Stomach (tissue), 9 donors: ENCODE data around the gene UBAC1. TPM values are rescaled to one million over a fixed set of nuclear protein-coding genes. Genes with fewer than 3 reads are reported as not detected.
A peak's percentile ranks its signal among the peaks of the same experiment; 100 is the strongest.
"Not testable (repeated sequence)": the region's sequence is repeated elsewhere in the genome, so short reads cannot be mapped to it uniquely, and the experiment has no call there.

ENCODE experiments used
- DNase-seq, 2 donors: peaks; one replicate each; pipeline versions ENCODE4 v3.0.0 to v3.0.0-alpha.2; 2013 to 2019
- H3K27ac ChIP-seq, 5 donors: fragments of 200-600 bp in 4 of 5; sonication (generic) in 4 of 5; one replicate each; pipeline ENCODE4 v1.5.1; 2013 to 2019; ENCODE audit warnings: mild to moderate bottlenecking in 1 of 5, moderate library complexity in 1 of 5
- H3K27me3 ChIP-seq, 3 donors: fragments of 200-600 bp; sonication (generic); one replicate each; pipeline ENCODE4 v1.5.1; 2017 to 2019; ENCODE audit warnings: mixed run types in 1 of 3
- H3K36me3 ChIP-seq, 4 donors: fragments of 200-600 bp; sonication (generic); 1 replicate in 3 of 4; 2 replicates in 1 of 4; pipeline ENCODE4 v1.5.1; 2016 to 2019
- H3K4me1 ChIP-seq, 4 donors: fragments of 200-600 bp; sonication (generic); one replicate each; pipeline ENCODE4 v1.5.1; 2016 to 2019
- H3K4me3 ChIP-seq, 4 donors: fragments of 200-600 bp; sonication (generic) in 3 of 4; one replicate each; pipeline ENCODE4 v1.5.1; 2016 to 2019; ENCODE audit warnings: mild to moderate bottlenecking in 1 of 4
- H3K9me3 ChIP-seq, 4 donors: fragments of 200-600 bp; sonication (generic); one replicate each; pipeline ENCODE4 v1.5.1; 2016 to 2019
- CTCF ChIP-seq, 7 experiments: fragments of 450-650 bp in 4 of 7; fragments of 200-600 bp in 3 of 7; sonication (generic) in 3 of 7; IDR thresholded peaks; one replicate each; pipeline ENCODE4 v1.5.1; 2016 to 2019; ENCODE audit warnings: antibody characterized with exemption in 7 of 7, control low read depth in 2 of 7, mild to moderate bottlenecking in 1 of 7
- EP300 ChIP-seq: sonication (generic); formaldehyde crosslinking; IDR thresholded peaks from one replicate; pipeline ENCODE4 v1.6.1; 2017; ENCODE audit warnings: antibody characterized with exemption
- POLR2A ChIP-seq, 4 donors: fragments of 450-650 bp; IDR thresholded peaks; one replicate each; pipeline ENCODE4 v1.6.1; 2016; ENCODE audit warnings: antibody characterized with exemption in 4 of 4, control low read depth in 2 of 4, mild to moderate bottlenecking in 1 of 4, moderate library complexity in 1 of 4
- POLR2AphosphoS5 ChIP-seq, 3 donors: sonication (generic); formaldehyde crosslinking; IDR thresholded peaks; one replicate each; pipeline ENCODE4 v1.6.1; 2016; ENCODE audit warnings: antibody characterized with exemption in 3 of 3
- WGBS, 5 donors: extraction: QIAGEN DNeasy Blood & Tissue Kit in 3 of 5; methylation state at CpG; one replicate each; pipeline versions ENCODE4 v1.1.5 to v1.1.7; 2013 to 2018; 5-methylcytosine and 5-hydroxymethylcytosine counted together
- intact Hi-C: fragments of 100-400 bp; cut with DNase I; formaldehyde crosslinking; loops from one replicate; pipeline ENCODE4 v1.15.1; 2023; ENCODE audit warnings: low total_unique reads
- polyA plus RNA-seq, 3 donors: library from polyadenylated mRNA; stranded (reverse); fragments of 200-250 nt; gene quantifications; one replicate each; pipeline ENCODE4 v1.2.3, GENCODE V29; 2013
- total RNA-seq, 5 donors: library from RNA; depleted of rRNA; stranded (reverse); fragments of >200 nt; gene quantifications; one replicate each; pipeline versions ENCODE4 v1.1.0 to v1.2.3, GENCODE V29; 2014 to 2016
- donor health status: healthy with polysubstance abuse.
- donor health status: Bipolar disorder and iron deficiency.
- donor health status: healthy.

UBAC1 gene
- total and polyA plus RNA-seq, 8 donors = 22.6 to 70.1 (median 42.6) TPM

GRCh38 chr9:135896205-135896604 lies 65.0 kb downstream of the UBAC1 start:
- Histone ChIP-seq H3K27ac (no peak overlapping the region), H3K36me3 (no peaks in the 10 kb centered on the region), H3K9me3 (no peaks in the 10 kb centered on the region), H3K27me3 (no peaks in the 10 kb centered on the region), H3K4me3 (no peak overlapping the region), H3K4me1 (peaks cover 0 to 2% (median under 1%) of the 10 kb centered on the region in 4 donors)
- 86 to 91% (median 89%) methylated on average over 3 of the region's 3 CpGs for WGBS, 5 donors
- DNase-seq = no peak
- intact Hi-C loops = no loop called here
- TF ChIP-seq EP300 = no peak
- TF ChIP-seq POLR2AphosphoS5 (IDR thresholded peaks at IDR 0.05) = no peak
- no peak for TF ChIP-seq CTCF (IDR thresholded peaks at IDR 0.05)
- no peak for TF ChIP-seq POLR2A (IDR thresholded peaks at IDR 0.05)

GRCh38 chr9:135895202-135895848 lies 65.8 kb downstream of the UBAC1 start:
- intact Hi-C loops = no loop called here
- Histone ChIP-seq H3K4me1 (peaks cover 0 to 10% (median 6%) of the 10 kb centered on the region in 4 donors), H3K36me3 (no peaks in the 10 kb centered on the region), H3K9me3 (no peaks in the 10 kb centered on the region), H3K27ac (no peak overlapping the region), H3K4me3 (no peak overlapping the region), H3K27me3 (no peaks in the 10 kb centered on the region)
- no peak for DNase-seq
- TF ChIP-seq POLR2A (IDR thresholded peaks at IDR 0.05) = no peak
- TF ChIP-seq POLR2AphosphoS5 (IDR thresholded peaks at IDR 0.05) = no peak
- TF ChIP-seq CTCF (IDR thresholded peaks at IDR 0.05) = no peak
- no peak for TF ChIP-seq EP300
- 94 to 98% (median 97%) methylated on average over 4 of the region's 4 CpGs for WGBS, 5 donors

GRCh38 chr9:135893104-135893503 lies 68.1 kb downstream of the UBAC1 start:
- WGBS, 5 donors = 76 to 94% (median 91%) methylated on average over 1 of the region's 1 CpG
- DNase-seq = no peak
- no peaks in the 10 kb centered on the region for H3K9me3 ChIP-seq
- TF ChIP-seq CTCF (IDR thresholded peaks at IDR 0.05) (no peak), EP300 (no peak), POLR2A (IDR thresholded peaks at IDR 0.05) (no peak), POLR2AphosphoS5 (IDR thresholded peaks at IDR 0.05) (no peak)
- no peak overlapping the region for H3K27ac ChIP-seq
- H3K27me3 ChIP-seq = no peaks in the 10 kb centered on the region
- intact Hi-C loops = no loop called here
- H3K4me3 ChIP-seq = no peak overlapping the region
- peaks cover 16 to 29% (median 22%) of the 10 kb centered on the region in 4 donors for H3K4me1 ChIP-seq
- H3K36me3 ChIP-seq = no peaks in the 10 kb centered on the region

DNA sequence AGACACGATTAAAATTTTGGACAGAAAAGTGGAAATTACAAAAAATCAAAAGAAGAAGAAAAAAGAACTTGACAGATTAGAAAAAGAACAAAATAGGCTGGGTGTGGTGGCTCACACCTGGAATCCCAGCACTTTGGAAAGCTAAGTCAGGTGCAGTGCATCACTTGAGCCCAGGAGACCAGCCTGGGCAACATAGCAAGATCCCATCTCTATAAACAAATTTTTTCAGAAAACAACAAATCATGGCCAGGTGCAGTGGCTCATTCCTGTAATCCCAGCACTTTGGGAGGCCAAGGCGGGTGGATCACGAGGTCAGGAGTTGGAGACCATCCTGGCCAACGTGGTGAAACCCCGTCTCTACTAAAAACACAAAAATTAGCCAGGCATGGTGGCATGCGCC lies 68.8 kb downstream of the UBAC1 start:
- H3K9me3 ChIP-seq, H3K27me3 ChIP-seq, H3K4me3 ChIP-seq, DNase-seq, H3K36me3 ChIP-seq, H3K27ac ChIP-seq, intact Hi-C loops: not testable (repeated sequence)
- 91 to 97% (median 95%) methylated on average over 6 of the region's 6 CpGs for WGBS, 5 donors
- peaks cover 22 to 37% (median 28%) of the 10 kb centered on the region in 4 donors for H3K4me1 ChIP-seq

GRCh38 chr9:135891027-135891631 lies 70.0 kb downstream of the UBAC1 start:
- Histone ChIP-seq H3K36me3 (no peaks in the 10 kb centered on the region), H3K27ac (no peak overlapping the region), H3K4me1 (peaks cover 34 to 49% (median 40%) of the 10 kb centered on the region in 4 donors), H3K9me3 (no peaks in the 10 kb centered on the region), H3K4me3 (no peak overlapping the region), H3K27me3 (no peaks in the 10 kb centered on the region)
- intact Hi-C loops = no loop called here
- 70 to 85% (median 77%) methylated on average over 8 of the region's 8 CpGs for WGBS, 5 donors
- peak in 1 of 2 donors; percentile 8 for DNase-seq
- TF ChIP-seq CTCF (IDR thresholded peaks at IDR 0.05) (no peak), POLR2AphosphoS5 (IDR thresholded peaks at IDR 0.05) (no peak), POLR2A (IDR thresholded peaks at IDR 0.05) (no peak), EP300 (no peak)
